Measurements from ENCODE around the gene UBE2J2. TPM values are rescaled to one million over a fixed set of nuclear protein-coding genes. Genes with fewer than 3 reads are reported as not detected.

The UBE2J2 gene
- total RNA-seq (2012; rRNA removed): 20.3 and 20.6 TPM in 2 replicates
- polyA plus RNA-seq (2012; rRNA removed): 62.3 and 67.5 TPM in 2 replicates
- polyA plus RNA-seq (2012; cell fraction: cytosol; rRNA removed): 55.5 and 69.4 TPM in 2 replicates
- 93.5 and 102 TPM in 2 replicates for polyA plus RNA-seq (2012; cell fraction: nucleus; rRNA removed; ENCODE audit: low replicate concordance)
- percentile 93 among the genes with signal in this experiment for Bru-seq, nascent RNA
- BruChase-seq, experiment 1, labeled RNA remaining after a 6-hour chase: percentile 94 among the genes with signal in this experiment
- percentile 93 among the genes with signal in this experiment for BruChase-seq, experiment 2, labeled RNA remaining after a 2-hour chase
- long read RNA-seq, transcript UBE2J2-202 (7 exons, 1,733 nt): major isoform, 89 of 141 reads
- long read RNA-seq, transcript UBE2J2-204 (6 exons, 1,057 nt): minor isoform, 8 of 141 reads
- long read RNA-seq, partial matches to known transcripts: 4 of 141 reads
- long read RNA-seq, other reads (novel, unspliced or antisense): 33 of 141 reads

DNA sequence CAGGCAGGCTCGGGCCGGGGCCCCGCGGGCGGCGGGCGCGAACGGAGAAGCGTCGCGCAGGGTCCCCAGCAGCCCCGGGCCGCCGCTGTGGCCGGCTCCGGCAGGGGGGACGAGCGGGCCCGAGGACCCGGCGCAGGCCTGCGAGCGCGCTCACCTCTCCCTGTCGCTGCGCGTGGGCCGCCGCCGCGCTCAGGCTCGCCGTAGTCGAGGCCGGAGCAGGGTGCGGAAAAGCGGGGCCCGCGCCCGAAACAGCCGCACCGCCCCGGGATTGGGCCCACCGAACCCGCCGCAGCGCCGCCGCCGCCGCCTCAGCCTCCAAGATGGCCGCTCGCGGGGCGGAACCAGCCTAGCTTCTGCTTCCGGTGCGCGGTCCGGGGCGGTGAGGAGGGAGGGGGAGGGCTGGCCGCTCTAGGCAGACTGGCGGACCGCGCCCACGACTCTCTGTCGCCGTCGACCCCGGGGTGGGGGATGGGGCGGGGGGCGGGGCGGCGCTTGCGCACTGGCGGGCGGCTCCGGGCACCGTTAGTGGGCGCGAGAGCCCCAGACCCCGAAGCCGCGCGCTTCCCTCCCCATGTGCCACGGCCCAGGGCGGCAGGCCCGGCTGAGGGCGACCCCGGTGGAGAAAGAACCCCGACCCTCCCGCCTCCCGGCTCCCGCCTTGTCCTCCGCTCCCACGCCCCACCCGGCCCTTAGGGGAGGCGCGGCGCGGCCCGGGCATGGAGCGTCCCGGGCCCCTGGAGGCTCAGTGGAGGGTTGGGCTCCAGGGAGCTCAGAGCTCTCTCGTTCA is at the start of gene UBE2J2:
TSS of gene UBE2J2 (minus strand) at position 343 of the 787 bp plus-strand sequence. CDS start 5,862 bp downstream, outside the sequence.
- Histone ChIP-seq H3K14ac (replicated peaks; ENCODE audit: low read depth, low read length) (peak within 1 kb of the TSS; percentile 94), H2BK120ac (ENCODE audit: low read depth, low read length) (peak within 1 kb of the TSS; percentile 44), H3K18ac (ENCODE audit: low read depth, low read length) (peak within 1 kb of the TSS; percentile 81), H3K4me1 (ENCODE audit: control insufficient read depth, insufficient read depth, low read length) (peaks cover 38% of the 10 kb centered on the region), H3K27me3 (ENCODE audit: control insufficient read depth, insufficient read depth, low read length) (no peaks in the 10 kb centered on the region), H3K9me1 (ENCODE audit: insufficient read depth, low read length) (peaks cover 33% of the 10 kb centered on the region), H4K5ac (ENCODE audit: low read depth, low read length) (peak within 1 kb of the TSS; percentile 66), H3K56ac (ENCODE audit: extremely low read depth, insufficient read depth, low read length) (peak within 1 kb of the TSS; percentile 79), H3K79me1 (ENCODE audit: low read depth in 1 of 2, low read length in 2 of 2) (peaks cover 8 to 51% of the 10 kb centered on the region in 2 experiments; a peak in 3 of 4 replicates), H4K8ac (ENCODE audit: low read depth in 2 of 2, low read length in 2 of 2) (peak within 1 kb of the TSS; percentile 96), H4K20me1 (ENCODE audit: insufficient read depth, low read length) (peaks cover 25% of the 10 kb centered on the region), H2AK9ac (replicated peaks; ENCODE audit: low read depth, low read length, poor library complexity) (peak within 1 kb of the TSS; percentile 99), H3K4me2 (ENCODE audit: low read depth, low read length) (peak within 1 kb of the TSS; percentile 97), H4K91ac (ENCODE audit: insufficient read depth, low read depth, low read length) (peak within 1 kb of the TSS; percentile 80), H3K4ac (ENCODE audit: low read depth, low read length) (peak within 1 kb of the TSS; percentile 91), H3K36me3 (ENCODE audit: control insufficient read depth, insufficient read depth, low read length) (peaks cover 22% of the 10 kb centered on the region), H3K27ac (ENCODE audit: insufficient read depth, low read length) (peak within 1 kb of the TSS; percentile 98), H2AFZ (replicated peaks; ENCODE audit: low read length, poor library complexity) (peak within 1 kb of the TSS; percentile 98), H3K9ac (ENCODE audit: low read depth, low read length) (peak within 1 kb of the TSS; percentile 98), H2AK5ac (ENCODE audit: low read depth, low read length) (peak within 1 kb of the TSS; percentile 99), H2BK20ac (ENCODE audit: low read depth, low read length) (peak within 1 kb of the TSS; percentile 39; the same call in 1 of the 2 replicates), H2BK5ac (ENCODE audit: low read depth, low read length, poor library complexity, severe bottlenecking) (peak within 1 kb of the TSS; percentile 99), H3K9me3 (ENCODE audit: control insufficient read depth, insufficient read depth, low read length) (no peaks in the 10 kb centered on the region), H2BK15ac (ENCODE audit: low read depth, low read length) (peak within 1 kb of the TSS; percentile 87; the same call in 2 of the 3 replicates), H3K4me3 (ENCODE audit: insufficient read depth, low read depth, low read length) (peak within 1 kb of the TSS; percentile 71), H3K23ac (ENCODE audit: low read depth, low read length) (peak within 1 kb of the TSS; percentile 92)
- DNase-seq (peak; percentile 90), ATAC-seq (ENCODE audit: low read depth) (peak; percentile 96)
- ChIA-PET CTCF (no interaction called here), POLR2A (ENCODE audit: unreplicated experiment) (interaction anchor here (0.5 to 1.0 kb wide), 3 partner anchors 8 to 255 kb away, joined by 3 to 6 read pairs (median 5); no protein-coding TSS in a partner anchor)
- no TSS peak for BruUV-seq (replicated peaks)
- dilution Hi-C loops (cut with HindIII; ENCODE audit: low sequenced_read_pairs, unreplicated experiment): no loop called here
- in situ Hi-C loops (cut with MboI; ENCODE audit: low sequenced_read_pairs): no loop called here
- TF ChIP-seq POLR2A (IDR thresholded peaks at IDR 0.05; ENCODE audit: low read depth, low read length) (peak; percentile 72; the same call in 1 of the 2 replicates), BHLHE40 (IDR thresholded peaks at IDR 0.05; ENCODE audit: low read depth, low read length) (no peak), SMC3 (IDR thresholded peaks at IDR 0.05; ENCODE audit: low read depth, low read length) (no peak), RCOR1 (IDR thresholded peaks at IDR 0.05; ENCODE audit: insufficient replicate concordance, low read length) (no peak), NFE2L2 (IDR thresholded peaks at IDR 0.05; ENCODE audit: low read depth, low read length) (no peak), MXI1 (IDR thresholded peaks at IDR 0.05; ENCODE audit: borderline replicate concordance, low read depth, low read length) (peak; percentile 19; the same call in 1 of the 2 replicates), MAZ (IDR thresholded peaks at IDR 0.05; ENCODE audit: borderline replicate concordance, low read depth, low read length) (peak; percentile 87; the same call in 1 of the 2 replicates), CHD1 (IDR thresholded peaks at IDR 0.05; ENCODE audit: low read depth, low read length) (no peak; the same call in 1 of the 2 replicates), FOS (IDR thresholded peaks at IDR 0.05; ENCODE audit: low read depth, low read length) (no peak)
- TF ChIP-seq, protein P1, sequence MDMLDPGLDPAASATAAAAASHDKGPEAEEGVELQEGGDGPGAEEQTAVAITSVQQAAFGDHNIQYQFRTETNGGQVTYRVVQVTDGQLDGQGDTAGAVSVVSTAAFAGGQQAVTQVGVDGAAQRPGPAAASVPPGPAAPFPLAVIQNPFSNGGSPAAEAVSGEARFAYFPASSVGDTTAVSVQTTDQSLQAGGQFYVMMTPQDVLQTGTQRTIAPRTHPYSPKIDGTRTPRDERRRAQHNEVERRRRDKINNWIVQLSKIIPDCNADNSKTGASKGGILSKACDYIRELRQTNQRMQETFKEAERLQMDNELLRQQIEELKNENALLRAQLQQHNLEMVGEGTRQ (IDR thresholded peaks at IDR 0.05; ENCODE audit: low read depth, low read length): no peak
- intact Hi-C loops (cut with micrococcal nuclease): loop anchor here (1.0 kb wide), 1 partner anchor 8 kb away; no protein-coding TSS in a partner anchor
- 3% methylated on average over 19 of the region's 105 CpGs; no CpG with 5 or more reads in 1 of the 2 experiments for WGBS, 2 experiments (ENCODE audit: extremely low coverage in 2 of 2, insufficient read length in 1 of 2)

All from IMR-90 (cell line).